ENCODE data around the gene PDE7B.

GRCh38 chr6:135994857-135995544, 143.5 kb downstream of the PDE7B start:
- TF ChIP-seq ZNF175 (tag by site-specific recombination; IDR thresholded peaks at IDR 0.05) = no peak
- no peak for TF ChIP-seq ZBTB1 (tag by site-specific recombination; IDR thresholded peaks at IDR 0.05)

Measured in HEK293 (cell line).